Right kidney (tissue), 1 donor: ENCODE data around the gene DNAH1.
"Not testable (repeated sequence)": the region's sequence is repeated elsewhere in the genome, so short reads cannot be mapped to it uniquely, and the experiment has no call there.

Source experiments
- DNase-seq: peaks from one replicate; pipeline ENCODE4 v3.0.0-alpha.2; 2016

DNAH1 gene

DNA sequence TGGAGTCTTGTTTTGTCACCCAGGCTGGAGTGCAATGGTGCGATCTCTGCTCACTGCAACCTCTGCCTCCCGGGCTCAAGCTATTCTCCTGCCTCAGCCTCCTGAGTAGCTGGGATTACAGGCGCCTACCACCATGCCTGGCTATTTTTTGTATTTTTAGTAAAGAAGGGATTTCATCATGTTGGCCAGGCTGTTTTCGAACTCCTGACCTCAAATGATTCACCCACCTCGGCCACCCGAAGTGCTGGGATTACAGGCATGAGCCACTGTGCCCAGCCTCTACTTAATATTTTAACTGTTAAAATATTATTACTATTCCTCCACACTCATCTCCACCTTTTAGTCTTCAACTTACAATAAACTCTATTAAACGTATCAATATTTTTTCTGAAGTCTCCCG lies 22.0 kb downstream of the DNAH1 start:
- DNase-seq: not testable (repeated sequence)

DNA sequence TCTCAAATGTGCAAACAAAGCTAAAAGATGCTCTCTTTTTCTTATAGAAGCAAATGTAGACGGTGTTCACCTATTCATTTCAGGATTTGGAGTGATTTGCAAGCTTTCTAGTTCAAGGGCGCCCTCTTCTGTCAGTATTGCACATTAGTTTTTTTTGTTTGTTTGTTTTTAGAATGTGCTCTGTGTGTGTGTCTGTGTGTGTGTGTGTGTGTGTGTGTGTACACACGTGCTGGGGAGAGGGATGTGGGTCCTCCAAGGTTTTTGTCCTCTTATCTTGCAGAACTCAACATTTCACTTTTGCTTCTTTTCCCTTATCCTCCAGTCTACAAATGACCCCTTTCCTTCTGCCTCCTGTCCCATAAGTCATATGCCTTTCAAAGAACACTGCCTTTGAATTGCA lies 23.5 kb downstream of the DNAH1 start:
- DNase-seq: peak; percentile 62

DNA sequence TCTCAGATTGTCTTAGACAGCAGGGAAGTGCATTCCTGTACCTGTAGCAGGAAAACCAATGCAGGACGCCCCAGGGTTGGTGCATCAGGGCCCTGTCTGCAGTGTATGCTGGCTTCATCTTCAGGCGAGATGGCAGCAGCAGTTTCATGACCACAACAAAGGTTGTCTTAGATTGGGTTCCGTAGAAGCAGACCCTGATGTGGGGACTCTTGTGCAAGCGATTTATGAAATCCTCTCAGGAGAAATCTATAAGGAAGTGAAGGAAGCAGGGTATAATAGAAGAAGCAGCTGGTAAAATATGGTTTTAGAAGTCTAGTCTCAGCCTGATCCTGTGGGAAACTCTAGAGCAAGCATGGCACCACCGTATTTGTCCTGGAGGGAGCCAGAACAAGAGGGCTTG lies 25.0 kb downstream of the DNAH1 start:
- no peak for DNase-seq

DNA sequence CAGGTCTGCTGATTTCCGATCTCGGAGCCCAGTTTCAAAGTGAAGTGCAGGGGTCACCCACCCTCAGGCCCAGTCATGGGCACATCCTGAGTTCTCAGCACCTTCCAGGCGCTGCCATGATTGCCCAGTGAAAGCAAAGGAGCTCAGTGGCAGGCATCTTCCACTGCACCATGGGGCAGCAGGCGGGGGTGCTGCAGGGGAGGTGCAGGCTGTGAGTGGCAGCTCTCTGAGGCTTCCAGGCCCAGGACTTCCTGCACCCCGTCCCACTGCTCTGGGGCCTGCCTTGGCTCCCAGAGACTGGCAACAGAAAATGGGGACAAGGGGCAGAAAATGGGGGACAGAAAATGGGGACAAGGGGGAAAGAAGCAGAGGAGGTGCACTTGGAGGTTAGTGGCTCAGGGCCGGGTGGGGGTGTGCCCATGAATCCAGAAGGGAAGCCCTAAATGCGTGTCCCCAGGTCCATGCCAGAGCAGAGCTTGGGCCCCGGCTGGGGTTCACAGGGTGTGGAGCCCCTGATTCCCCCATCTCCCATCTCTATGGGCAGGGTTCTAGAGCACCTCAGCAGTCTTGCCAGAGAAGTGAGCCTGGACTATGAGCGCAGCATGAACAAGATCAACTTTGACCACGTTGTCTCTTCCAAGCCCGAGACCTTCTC lies 28.0 kb downstream of the DNAH1 start:
- DNase-seq: no peak

DNA sequence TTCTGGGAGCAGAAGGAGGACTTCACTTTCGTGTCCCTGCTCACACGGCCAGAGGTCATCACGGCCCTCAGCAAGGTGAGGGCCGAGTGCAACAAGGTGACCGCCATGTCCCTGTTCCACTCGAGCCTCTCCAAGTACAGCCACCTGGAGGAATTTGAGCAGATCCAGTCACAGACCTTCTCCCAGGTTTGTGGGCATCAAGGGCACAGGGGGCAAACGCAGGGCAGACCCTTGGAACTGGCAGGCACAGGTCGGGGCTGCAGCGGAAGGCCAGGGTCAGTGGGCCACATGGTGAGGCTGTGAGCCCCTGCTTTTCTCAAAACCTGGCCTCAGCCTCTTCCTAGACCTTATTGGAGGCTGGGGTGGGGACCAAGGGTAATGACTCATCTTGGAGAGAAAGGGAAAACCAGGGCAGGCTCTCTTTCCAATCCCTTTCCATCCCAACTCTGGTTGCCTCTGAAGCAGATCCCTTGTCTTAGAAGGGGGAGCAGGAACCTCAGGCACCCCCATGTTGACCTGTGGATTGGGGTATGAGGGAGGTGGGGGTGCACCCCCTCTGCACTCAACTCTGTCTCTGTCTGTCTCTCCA lies 29.5 kb downstream of the DNAH1 start:
- no peak for DNase-seq

DNA sequence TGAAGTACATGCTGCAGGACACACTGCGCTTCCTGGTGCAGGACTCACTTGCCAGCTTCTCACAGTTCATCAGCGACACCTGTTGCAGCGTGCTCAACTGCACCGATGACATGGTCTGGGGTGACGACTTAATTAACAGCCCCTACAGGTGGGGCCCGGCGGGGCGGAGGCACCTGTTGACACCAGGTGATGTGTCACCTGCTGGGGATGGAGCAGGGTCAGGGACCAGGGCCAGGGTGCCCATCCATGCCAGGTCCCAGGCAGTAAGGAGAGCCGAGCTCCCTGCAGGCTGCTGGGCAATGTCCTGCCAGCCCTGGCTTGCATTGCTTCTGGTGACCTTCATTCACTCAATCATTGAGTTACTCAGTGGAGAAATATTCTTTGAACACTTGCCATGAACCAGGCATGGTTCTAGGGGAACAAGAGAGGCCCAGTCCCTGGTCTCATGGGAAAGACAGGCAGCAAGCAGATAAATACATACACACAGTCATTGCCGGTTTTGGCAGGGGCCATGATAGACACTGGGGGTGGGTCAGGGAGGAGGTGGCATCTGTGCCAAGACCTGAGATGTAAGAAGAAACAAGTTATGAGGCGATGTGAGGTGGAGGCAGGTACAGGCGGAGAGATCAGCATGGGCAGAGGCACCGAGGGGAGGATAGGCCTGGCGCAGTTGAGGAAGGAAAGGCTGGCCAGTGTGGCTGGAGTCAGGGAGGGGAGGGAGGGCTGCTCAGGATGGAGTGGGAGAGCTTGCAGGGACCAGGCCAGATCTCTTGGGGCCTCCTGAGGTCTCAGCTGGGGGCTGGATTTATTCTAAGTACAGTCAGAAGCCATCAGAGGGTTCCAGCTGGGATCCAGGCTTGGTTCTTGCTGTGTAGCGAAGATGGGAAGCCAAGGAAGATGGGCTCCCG lies 30.8 kb downstream of the DNAH1 start:
- no peak for DNase-seq

DNA sequence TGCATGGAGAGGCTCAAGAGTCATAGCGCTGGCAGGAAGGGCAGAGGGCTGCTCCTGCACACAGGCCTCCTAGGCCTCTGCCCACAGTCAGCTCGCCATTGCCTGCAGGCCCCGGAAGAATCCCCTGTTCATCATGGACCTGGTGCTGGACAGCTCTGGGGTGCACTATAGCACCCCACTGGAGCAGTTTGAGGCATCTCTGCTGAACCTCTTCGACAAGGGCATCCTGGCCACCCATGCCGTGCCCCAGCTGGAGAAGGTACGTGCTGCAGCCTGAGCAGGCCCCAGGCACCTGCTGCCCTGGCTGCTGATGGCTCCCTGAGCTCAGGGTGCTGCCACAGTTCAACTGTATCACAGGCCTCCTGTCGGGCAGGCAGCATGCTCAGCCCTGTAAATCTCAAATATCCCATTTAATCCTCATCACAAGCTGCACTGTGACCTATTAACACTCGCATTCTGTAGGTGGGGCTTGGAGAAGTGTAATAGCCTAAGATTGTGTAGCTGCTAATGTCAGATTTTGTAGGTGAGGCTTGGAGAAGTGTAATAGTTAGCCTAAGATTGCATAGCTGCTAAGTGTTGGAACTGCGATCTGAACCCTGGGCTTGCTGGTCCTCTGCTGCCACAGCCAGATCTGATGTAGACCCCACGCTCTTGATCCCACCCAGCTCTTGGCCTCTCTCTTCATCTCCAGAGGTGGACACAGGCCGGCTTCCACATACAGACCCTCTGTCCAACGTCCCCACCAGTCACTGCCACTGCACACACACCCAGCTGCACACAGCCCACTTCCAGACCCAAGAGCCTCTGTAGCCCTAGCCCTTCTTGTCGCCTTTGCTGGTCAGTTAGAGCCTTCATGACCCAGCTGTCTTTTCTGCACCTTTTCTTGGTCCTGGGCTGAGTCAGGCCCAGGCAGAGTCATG lies 31.9 kb downstream of the DNAH1 start:
- no peak for DNase-seq

DNA sequence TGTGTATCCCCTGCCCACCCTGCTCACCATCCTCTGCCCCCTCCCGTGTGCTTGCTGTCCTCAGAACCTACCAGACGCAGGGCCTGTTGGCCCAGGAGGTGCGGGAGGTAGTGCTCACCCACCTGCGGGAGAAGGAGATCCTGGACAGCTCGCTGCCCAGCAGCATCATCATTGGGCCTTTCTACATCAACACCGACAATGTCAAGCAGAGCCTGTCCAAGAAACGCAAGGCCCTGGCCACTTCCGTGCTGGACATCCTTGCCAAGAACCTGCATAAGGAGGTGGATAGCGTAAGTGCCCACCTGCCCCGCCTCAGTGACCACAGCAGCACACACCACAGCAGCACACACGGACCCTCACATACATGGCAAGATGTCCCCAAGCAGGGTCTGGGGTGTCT lies 33.0 kb downstream of the DNAH1 start:
- DNase-seq: no peak

DNA sequence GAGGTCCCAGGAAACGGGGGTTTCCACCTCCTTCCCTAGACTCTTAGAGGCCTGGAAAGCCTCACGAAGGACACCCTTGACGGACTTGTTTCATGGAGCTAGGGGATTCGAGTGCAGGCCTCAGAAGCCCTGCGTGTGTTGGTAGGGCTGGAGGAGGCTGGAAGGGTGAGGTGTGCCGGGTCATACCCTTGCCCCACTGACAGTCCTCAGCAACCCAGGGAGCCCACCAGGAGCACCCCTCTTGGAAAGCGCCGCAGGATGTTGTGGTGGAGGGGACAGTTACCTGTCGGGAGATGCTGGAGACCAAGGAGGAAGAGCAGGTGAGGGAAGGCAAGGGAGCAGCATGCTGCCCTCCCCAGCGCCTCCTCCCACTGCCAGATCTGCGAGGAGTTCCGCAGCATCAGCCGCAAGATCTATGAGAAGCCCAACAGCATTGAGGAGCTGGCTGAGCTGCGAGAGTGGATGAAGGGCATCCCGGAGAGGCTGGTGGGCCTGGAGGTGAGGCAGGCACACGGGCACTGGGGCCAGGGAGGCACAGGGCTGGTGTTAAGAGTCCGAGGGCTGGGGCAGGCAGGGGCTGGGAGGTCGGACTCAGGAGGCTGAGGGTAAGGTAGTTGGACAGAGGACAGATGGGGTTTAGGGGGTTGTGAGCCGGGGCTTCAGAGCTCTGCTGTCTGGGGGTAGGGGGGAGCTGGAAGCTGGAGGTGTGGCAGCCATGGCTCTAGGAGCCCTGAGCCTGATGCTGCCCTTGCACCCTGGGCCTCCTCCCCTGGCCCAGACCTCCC lies 33.7 kb downstream of the DNAH1 start:
- no peak for DNase-seq

DNA sequence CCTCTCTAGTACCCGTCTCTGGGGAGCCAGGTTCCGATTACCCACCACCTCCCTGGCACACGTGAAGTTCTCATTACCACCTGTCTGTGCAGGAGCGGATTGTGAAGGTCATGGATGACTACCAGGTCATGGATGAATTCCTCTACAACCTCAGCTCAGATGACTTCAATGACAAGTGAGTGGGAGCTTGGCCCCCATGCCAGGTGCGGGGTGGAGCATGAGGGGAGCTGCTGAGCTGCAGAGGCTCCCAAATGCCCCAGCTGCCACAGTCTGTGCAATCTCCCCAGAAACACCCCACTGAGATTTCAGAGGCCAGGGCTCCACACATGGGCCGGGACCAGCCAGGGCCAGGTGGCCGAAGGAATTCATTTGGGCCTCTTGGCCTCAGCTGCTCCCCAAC lies 34.3 kb downstream of the DNAH1 start:
- DNase-seq: no peak

DNA sequence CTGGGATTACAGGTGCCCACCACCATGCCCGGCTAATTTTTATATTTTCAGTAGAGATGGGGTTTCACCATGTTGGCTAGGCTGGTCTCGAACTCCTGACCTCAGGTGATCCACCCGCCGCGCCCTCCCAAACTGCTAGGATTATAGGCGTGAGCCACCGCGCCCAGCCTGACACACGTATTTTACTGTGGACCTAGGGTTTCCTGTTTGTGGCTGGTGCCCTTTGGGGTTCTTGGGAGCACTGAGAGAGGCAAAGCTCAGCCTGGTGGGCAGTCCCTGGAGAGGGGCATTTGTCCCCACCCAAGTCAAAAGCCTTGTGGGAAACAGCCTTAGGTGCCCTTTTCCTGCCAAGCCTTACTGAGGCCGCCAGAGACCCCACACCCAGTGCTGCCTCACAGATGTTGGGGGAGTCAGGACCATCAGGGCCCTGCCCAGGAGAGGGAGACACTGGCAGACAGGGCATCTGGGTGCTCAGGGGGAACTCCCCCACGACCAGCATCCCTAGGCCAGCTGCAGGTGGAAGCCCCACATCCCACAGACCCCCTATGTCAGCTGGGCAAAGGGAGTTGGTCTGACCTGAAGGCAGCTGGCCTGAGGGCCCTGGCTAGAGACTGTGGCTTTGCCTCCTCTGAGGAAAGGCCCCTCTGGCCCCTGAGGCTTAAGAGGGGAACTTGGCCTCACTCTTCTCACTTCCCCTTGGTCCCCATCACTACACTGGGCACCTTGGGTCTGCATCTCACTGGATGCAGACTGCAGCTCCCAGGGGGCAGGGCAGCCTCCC lies 35.1 kb downstream of the DNAH1 start:
- DNase-seq: no peak

DNA sequence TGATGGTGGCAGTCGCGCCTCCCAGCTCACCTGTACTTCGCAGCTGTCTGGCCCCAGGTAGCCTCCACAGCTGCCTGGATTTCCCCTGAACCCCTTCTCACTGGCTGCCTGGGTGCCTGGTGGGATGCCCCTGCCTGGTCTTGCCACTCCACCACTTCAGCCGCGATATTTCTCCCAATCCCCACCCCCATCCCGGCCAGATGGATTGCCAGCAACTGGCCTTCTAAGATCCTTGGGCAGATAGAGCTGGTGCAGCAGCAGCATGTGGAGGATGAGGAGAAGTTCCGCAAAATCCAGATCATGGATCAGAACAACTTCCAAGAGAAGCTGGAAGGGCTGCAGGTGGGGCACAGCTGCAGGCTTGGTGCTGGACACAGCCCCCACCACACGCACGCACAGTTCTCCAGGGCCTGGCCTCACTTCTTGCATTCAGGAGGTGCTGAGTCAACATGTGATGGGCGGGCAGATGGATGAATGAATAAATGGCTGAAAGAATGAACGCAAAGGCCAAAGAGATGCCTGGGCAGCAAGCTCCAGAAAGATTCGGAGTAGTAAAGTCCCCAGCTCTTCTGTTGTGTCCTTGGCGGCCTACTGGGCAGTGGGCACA lies 35.7 kb downstream of the DNAH1 start:
- DNase-seq: no peak

DNA sequence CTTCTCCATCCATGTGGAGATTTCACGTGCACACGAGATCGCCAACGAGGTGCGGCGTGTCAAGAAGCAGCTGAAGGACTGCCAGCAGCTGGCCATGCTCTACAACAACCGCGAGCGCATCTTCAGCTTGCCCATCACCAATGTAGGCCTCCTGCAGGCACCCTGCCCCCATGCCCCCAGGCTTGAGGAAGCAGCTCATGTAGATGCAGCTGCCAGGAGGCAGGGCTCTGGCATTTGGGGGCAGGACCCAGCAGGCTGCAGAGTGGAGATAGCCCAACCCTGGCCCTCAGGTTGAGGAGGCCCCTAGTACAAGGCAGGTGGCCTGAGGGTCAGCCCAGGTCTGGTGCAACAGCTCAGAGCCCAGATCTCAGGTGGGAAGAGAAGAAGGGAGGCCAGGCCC lies 36.4 kb downstream of the DNAH1 start:
- no peak for DNase-seq

DNA sequence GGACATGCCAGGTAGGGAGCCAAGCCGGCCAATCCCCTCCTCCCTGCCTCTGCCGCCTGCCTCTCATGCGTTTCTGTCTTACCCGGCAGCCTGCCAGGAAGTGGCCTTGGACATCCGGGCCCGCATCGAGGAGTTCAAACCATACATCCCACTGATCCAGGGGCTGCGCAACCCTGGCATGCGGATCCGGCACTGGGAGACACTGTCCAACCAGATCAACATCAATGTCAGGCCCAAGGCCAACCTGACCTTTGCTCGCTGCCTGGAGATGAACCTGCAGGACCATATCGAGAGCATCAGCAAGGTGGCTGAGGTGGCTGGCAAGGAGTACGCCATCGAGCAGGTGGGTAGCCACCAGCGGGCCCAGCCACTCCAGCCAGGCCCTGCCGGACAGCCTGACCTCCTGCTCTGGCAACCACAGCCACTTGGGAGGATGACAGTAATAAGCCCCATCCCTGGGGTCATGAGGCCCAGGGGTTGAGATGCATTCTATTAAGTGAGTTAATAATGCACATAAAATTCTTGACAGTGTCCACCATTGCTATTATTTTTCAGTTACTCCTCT lies 37.3 kb downstream of the DNAH1 start:
- no peak for DNase-seq

DNA sequence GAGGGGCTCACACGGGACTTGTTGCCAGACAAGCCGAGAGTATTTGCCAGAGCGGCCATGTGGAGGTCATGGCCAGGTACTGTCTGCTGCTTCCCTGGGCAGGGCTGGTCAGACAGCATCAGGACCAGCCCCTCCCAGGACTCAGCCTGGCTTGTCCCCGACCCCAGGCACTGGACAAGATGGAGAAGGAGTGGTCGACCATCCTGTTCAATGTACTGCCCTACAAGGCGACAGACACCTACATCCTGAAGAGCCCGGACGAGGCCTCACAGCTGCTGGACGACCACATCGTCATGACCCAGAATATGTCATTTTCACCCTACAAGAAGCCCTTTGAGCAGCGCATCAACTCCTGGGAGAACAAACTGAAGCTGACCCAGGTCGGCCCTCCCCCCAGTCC lies 38.6 kb downstream of the DNAH1 start:
- no peak for DNase-seq

DNA sequence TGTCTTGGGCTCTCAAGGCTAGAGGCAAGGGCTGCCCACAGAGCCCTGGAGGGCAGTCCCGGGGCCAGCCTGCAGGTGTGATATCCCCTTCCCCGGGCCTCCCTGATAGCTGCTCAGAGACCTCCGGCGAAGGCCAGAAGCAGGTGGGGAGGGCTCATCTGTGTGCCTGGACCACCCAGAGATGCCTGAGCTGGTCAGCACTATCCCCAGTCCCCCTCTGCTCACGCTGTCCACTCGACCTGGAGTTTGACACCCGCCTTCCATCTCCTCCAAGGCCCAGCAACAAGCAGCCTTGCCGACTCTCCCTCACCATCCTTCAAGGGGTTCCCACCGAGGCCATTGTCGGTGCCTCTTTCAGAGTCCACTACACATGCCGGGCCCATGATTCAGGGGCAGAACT lies 39.4 kb downstream of the DNAH1 start:
- no peak for DNase-seq

DNA sequence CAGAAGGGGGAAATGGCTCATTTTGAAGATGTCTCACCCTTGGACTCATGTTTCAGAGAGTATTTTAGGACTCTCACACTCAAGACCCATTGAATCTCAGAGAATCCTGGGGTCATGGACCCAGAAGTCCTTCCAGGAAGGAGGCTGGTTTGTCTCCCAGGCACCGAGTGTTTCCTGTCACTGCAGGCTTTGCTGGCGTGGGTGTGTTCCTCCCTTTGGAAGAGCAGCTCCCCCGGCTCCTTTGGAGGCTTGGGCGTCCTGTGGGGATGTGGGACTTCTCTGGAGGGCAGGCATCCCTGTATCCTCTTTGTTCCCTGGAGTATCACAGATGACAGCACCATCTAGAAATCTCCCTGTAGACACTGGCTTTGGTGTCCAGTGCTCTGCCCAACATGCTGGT lies 40.0 kb downstream of the DNAH1 start:
- no peak for DNase-seq

DNA sequence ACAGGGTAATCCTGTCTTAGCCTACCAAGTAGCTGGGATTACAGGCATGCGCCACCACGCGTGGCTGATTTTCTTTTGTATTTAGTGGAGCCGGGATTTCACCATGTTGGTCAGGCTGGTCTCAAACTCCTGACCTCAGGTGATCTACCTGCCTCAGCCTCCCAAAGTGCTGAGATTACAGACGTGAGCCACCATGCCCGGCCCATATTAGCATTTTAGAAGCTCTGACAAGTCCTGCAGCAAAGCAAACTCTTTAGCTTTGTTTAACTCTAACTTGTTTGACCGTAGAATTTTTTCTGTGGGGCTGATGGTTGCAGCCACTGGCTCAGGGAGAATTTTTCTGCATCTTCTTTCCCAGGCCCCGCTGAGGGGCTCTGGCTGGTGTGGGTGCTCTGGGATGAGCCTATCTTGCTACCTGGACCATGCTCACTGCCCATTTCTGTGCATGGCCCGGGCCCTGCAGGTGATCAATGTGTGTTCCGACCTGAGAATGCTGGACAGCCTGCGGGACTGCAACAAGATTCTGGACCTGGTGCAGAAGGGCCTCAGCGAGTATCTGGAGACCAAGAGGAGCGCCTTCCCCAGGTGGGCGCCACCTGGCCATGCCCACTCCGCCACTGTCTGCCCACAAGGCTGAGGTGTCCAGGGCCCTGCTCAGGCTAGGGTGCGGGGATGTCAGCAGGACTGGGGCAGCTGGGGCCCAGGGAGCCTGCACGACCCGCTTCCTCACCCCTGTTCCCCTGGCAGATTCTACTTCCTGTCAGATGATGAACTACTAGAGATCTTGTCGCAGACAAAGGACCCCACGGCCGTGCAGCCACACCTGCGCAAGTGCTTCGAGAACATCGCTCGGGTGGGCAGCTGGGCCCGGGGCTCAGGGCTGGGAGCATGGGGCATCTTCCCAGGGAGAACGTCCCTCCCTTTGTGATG lies 41.3 kb downstream of the DNAH1 start:
- no peak for DNase-seq
